Measurements from ENCODE around the gene SLC35C1.

- TF ChIP-seq L3MBTL2 (conservative IDR thresholded peaks at IDR 0.05) (no peak), ELF4 (IDR thresholded peaks at IDR 0.05) (no peak), FOXA1 (IDR thresholded peaks at IDR 0.05) (no peak), BHLHE40 (IDR thresholded peaks at IDR 0.05; ENCODE audit: borderline replicate concordance) (no peak), ZNF384 (IDR thresholded peaks at IDR 0.05) (no peak), PKNOX1 (IDR thresholded peaks at IDR 0.05) (no peak), LEF1 (IDR thresholded peaks at IDR 0.05; ENCODE audit: borderline replicate concordance) (no peak), NFRKB (IDR thresholded peaks at IDR 0.05) (no peak), TARDBP (IDR thresholded peaks at IDR 0.05) (no peak)
Observed at GRCh38 chr11:45820211-45820857, 15.4 kb downstream of the SLC35C1 start.

Measured in HEK293T (cell line).